Fibroblast of lung (primary cell): ENCODE data around the gene INSIG1.

Experiments used
- CTCF ChIP-seq, 2 donors: IDR thresholded peaks in 1 of 2; conservative IDR thresholded peaks in 1 of 2; 1 replicate in 1 of 2; 2 replicates in 1 of 2; pipeline ENCODE4 v1.5.1; 2011 to 2012; ENCODE audit warnings: low read length in 2 of 2, control low read depth in 1 of 2, inconsistent platforms in 1 of 2, low read depth in 1 of 2, mild to moderate bottlenecking in 1 of 2
- EZH2 ChIP-seq: IDR thresholded peaks from 2 replicates; pipeline ENCODE4 v1.5.1; 2012; ENCODE audit warnings: low read length, control low read depth, mild to moderate bottlenecking; ENCODE audit errors: missing control alignments

- TF ChIP-seq CTCF (conservative IDR thresholded peaks at IDR 0.05 in 1 of 2, IDR thresholded peaks at IDR 0.05 in 1 of 2; ENCODE audit: low read depth in 1 of 2, low read length in 2 of 2): no peak
- TF ChIP-seq EZH2: no peak
These were observed 42.6 kb upstream of the INSIG1 start for GRCh38 chr7:155255071-155255470.
